GM13977 (cell line): ENCODE results near the gene THRB.
A peak's percentile ranks its signal among the peaks of the same experiment; 100 is the strongest.

Experiments used
- DNase-seq: peaks from one replicate; pipeline ENCODE4 v3.0.0; 2012; ENCODE audit warnings: low spot score
- CTCF ChIP-seq: IDR thresholded peaks from 2 replicates; pipeline ENCODE4 v1.5.1; 2012; ENCODE audit warnings: mild to moderate bottlenecking, control low read depth; ENCODE audit not compliant: insufficient read depth; ENCODE audit errors: extremely low read depth, missing control alignments
- in situ Hi-C: fragments of 300-500 bp; cut with MboI; formaldehyde crosslinking; loops from one replicate; pipeline ENCODE4 v1.12.0; 2022; ENCODE audit warnings: low sequenced_read_pairs, low pct_unique_long_range_greater_than_20kb, mixed read lengths, inconsistent platforms; ENCODE audit not compliant: unreplicated experiment

THRB gene

GRCh38 chr3:24245056-24245455 is 249.6 kb downstream of the THRB start:
- in situ Hi-C loops, result loop anchor here (25.0 kb wide), 2 partner anchors 258 to 358 kb away; no protein-coding TSS in a partner anchor
- no peak for TF ChIP-seq CTCF
- no peak for DNase-seq

- in situ Hi-C loops, result loop anchor here (25.0 kb wide), 2 partner anchors 257 to 357 kb away; no protein-coding TSS in a partner anchor
- TF ChIP-seq CTCF, result no peak
- DNase-seq, result no peak
Measured at GRCh38 chr3:24244491-24244890, 250.2 kb downstream of the THRB start.

DNA sequence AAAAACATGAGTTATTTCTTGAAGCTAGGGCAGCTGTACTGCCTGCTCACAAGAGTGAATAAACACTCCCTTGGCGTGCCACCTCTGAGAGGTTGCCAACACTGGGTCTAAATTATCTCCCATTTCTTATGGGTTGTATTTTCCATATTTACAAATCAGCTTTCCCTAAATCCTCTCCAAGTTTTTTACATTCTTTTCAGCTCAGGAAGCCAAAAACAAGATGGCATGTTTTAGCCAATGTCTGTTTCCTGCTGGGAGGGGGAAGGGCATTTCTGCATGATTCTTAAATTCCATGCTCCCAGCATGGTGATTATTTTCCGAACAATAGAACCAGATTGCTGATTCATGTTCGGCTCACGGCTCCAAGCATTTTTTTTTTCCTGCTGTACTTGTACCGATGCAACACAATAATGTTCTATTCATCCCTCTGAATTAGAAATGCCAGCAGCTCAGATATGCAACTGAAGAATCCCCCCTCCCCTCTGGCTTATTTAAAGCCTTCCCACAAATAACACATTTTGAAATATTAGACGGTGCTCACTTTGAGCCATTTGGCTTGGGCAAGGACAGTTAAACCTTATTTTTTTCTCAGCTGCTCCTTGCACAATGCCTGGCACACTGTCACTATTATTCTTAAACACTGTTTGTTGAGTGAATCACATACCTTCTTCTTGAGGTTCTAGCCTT is 252.5 kb downstream of the THRB start:
- no peak for DNase-seq
- TF ChIP-seq CTCF, result no peak
- in situ Hi-C loops, result loop anchor here (25.0 kb wide), 2 partner anchors 255 to 355 kb away; no protein-coding TSS in a partner anchor

DNA sequence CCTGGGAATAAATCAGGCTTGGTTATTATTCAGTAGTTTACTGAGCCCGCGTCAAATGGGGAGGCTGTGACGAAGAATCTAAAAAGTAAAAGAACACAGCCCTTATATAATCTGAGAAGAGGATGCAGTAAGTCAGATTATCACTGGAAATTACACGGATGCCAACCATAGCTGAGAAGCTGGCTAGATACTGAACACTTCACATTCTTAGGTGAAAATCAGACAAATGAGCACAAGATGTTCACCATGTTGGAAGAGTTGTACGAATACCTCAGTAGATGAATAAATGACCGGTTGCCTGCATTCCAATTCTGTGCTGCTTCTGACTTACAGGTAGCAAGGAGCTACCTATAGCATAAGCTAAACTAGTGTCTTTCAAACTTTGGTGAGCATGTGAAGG is 254.3 kb downstream of the THRB start:
- TF ChIP-seq CTCF, result no peak
- no peak for DNase-seq
- in situ Hi-C loops, result loop anchor here (25.0 kb wide), 2 partner anchors 253 to 353 kb away; no protein-coding TSS in a partner anchor

- peak; percentile 44 for DNase-seq
- peak; percentile 71 for TF ChIP-seq CTCF
- in situ Hi-C loops, result loop anchor here (25.0 kb wide), 2 partner anchors 251 to 351 kb away; no protein-coding TSS in a partner anchor
Measured at GRCh38 chr3:24237971-24238706, 256.5 kb downstream of the THRB start.

GRCh38 chr3:24235121-24235520 is 259.5 kb downstream of the THRB start:
- DNase-seq, result no peak
- no peak for TF ChIP-seq CTCF
- in situ Hi-C loops, result loop anchor here (25.0 kb wide), 2 partner anchors 248 to 348 kb away; no protein-coding TSS in a partner anchor
